ENCODE measurements around the gene KLC1.
"Not testable (repeated sequence)": the region's sequence is repeated elsewhere in the genome, so short reads cannot be mapped to it uniquely, and the experiment has no call there.

The KLC1 gene

GRCh38 chr14:103628684-103629502 is at the start of gene KLC1:
TSS of gene KLC1 (plus strand) at chr14:103629211. CDS start at chr14:103654565, 25,354 bp downstream.
- peak; percentile 79 for DNase-seq (ENCODE audit: low spot score)

GRCh38 chr14:103581206-103581605 is 47.8 kb upstream of the KLC1 start:
- DNase-seq (ENCODE audit: low spot score) = no peak

DNA sequence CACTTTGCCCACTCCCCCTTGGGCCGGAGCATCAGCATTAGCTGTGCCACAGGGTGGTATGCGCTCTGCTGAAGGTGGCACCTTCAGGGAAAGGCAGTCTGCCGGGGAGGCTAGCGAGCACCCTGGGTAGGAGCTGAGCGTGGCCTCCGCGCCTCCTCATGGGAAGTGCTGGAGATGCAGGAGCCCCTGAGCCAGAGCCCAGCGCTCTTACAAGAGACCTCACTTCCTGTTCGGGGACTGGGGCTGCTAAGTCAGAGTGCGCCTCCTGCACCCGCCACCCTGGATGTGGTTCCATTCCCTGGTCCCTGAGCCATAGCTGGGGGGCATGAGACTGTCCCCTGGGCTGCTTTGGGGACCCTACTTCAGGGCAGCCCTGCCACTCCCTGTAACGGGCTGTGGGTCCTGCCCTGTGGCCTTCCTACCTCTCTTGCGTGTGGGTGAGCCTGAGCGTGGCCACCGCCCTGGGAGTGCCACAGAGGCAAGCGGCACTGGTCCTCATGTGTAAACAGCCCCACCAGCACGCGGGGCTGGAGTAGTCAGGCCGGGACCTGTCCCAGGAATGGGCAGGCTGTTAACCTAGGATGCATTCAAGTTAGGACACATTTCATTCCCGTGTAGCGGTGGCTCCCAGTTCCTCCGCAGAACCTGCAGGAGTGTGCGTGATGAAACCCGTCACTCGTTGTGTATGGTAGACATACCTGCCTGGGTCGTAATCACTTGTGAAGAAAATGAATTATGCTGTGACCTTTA is 46.9 kb upstream of the KLC1 start:
- no peak for DNase-seq (ENCODE audit: low spot score)

- DNase-seq (ENCODE audit: low spot score) = no peak
These were observed 44.6 kb upstream of the KLC1 start for GRCh38 chr14:103584326-103584915.

- DNase-seq (ENCODE audit: low spot score) = no peak
These were observed 35.4 kb upstream of the KLC1 start for GRCh38 chr14:103593577-103593976.

DNA sequence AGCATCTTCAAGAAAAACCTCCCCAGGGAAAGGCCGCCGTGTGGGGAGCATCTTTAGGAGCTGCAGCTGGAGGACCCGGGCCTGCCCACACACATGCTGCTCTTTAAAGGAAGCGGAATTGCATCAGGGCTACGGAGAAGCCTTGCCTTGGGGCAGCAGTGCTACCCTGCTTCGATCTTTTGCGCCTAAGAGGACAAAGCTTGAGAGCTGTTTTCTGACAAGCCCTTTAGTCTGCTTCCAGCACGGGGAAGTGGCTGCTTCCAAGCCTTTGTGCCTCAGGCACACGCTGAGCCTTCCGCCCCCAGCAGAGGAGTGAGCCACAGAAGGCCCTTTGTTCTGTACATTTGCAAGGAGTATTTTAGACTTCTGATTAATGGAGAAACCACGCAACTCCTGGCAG is 34.7 kb upstream of the KLC1 start:
- DNase-seq (ENCODE audit: low spot score) = no peak

DNA sequence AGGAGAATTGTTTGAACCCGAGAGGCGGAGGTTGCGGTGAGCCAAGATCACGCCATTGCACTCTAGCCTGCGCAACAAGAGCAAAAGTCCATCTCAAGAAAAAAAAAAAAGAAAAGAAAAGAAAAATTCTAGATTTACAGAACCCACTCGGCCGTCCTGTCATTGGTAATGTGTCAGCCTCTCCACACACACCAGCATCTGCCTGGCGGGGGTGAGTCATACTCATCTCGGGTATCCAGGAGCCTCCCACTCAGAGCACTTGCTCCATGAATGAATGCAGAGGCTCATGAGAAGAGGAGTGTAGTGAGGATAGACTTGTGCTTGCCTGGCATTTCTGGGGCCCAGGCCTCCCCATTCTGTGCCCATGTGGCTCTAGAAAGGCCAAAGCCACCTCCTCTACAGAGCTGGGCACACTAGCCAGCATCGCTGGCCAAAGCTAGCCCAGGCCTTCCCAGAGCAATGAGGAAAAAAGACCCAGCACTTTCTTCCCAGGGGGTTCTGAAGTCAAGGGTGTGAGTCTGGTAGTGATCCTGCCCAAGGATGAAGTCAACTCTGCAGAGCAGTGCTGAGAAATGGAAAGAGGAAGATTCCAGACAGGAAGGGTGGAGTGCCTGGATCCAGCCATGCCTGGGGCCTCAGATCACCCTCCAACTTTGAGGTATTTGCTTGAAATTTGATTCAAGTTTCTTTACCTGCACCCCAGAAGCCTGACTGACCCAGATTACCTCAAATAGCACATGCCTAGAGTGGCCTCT is 31.2 kb upstream of the KLC1 start:
- DNase-seq (ENCODE audit: low spot score) = no peak

GRCh38 chr14:103600503-103600902 is 28.5 kb upstream of the KLC1 start:
- no peak for DNase-seq (ENCODE audit: low spot score)

DNA sequence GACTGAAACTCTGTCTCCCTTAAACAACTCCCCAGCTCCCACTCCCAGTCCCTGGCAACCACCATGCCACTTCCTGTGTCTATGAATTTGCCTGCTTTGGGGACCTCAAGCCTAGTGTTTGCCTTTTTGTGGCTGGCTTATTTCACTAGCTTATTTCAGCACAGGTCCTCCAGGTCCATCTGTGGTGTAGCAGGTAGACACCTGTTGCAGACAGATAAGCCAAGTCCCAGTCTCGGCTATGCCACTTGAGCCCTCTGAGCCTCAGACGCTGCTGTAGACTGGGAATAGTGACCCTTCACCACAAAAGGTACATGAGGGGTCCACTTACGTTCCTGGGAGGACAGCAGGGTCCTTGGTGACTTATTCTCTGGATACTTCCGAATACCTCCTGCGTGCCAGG is 24.4 kb upstream of the KLC1 start:
- no peak for DNase-seq (ENCODE audit: low spot score)

DNA sequence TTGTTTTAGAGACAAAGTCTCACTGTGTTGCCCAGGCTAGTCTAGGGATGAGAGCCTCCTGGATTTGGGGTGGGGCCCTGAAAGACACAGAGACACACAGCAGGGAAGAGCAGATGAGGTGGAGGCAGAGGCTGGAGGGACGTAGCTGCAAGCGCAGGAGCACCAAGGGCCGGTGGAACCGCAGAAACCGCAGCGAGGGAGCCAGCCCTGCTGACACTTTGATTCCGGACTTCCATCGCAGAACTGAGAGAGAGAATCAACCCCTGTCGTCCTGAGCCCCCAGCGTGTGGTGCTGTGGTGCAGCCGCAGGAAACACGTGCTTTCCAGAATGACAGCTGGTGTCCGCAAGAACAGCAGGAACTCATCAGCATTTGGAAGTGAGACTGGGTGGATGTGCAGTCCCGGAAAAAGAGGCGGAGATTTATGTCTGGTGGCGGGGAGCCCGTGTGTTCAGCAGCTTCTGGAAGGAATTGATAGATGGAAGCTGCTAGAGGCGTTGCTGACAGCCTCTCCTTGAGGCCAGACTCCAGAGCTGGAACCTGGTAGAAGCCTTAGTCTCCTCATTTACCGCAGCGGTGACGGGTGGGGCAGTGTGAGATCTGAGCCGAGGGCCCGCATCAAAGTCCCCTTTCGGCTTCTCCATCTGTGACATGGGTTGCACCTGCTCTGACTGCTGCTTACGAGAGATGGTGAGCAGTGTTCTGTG is 21.9 kb upstream of the KLC1 start:
- DNase-seq (ENCODE audit: low spot score) = peak; percentile 54

DNA sequence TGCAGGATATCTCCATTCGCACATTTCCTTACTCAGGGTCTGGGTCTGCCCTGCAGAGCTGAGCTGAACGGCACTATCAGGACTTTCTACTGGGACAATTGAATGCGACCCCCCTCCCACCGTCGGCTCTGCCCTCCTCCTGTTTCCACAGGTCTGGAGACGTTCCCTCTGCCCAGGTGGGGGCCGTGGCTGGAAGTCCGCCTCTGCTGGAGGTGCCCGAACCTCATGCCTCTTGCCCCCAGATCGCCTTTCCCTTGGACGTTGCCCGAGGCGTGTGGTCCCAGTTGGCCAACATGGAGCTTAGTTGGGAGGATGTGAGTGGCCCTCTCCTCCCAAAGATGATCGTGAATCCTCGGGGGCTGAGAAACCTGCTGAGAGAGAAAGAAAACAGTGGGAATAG is 21.2 kb upstream of the KLC1 start:
- DNase-seq (ENCODE audit: low spot score) = no peak

DNA sequence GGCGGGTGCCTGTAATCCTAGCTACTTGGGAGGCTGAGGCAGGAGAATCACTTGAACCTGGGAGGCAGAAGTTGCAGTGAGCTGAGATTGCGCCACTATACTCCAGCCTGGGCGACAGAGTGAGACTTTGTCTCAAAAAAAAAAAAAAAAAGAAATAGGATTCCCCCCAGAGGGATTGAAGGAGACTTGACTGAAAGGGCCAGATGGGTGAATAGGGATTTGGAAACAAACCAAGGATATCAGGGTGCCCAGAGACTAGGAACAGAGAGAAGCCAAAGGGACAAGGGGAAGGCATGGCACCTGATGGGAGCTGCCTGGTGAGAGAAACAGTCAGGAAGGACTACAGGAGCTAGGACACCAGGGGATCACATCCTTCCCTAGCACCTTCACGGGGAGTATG is 19.9 kb upstream of the KLC1 start:
- not testable (repeated sequence) for DNase-seq (ENCODE audit: low spot score)

DNA sequence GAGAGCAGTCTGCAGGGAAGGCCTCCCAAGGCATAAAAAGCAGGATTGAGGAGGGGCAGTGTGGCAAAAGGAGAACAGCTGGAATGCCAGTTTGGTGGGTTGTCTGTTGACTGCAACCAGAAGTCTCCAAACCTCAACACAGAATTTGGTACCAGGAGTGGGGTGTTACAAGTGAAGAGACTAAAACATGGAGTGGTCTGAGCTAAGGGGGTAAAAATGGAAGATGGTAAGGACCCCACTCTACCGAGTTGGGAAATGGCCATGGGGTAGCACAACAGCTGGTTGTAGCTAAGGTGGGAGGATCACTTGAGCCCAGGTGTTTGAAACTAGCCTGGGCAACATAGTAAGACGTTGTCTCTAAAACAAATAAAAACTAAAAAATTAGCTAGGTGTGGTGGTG is 17.8 kb upstream of the KLC1 start:
- no peak for DNase-seq (ENCODE audit: low spot score)

DNA sequence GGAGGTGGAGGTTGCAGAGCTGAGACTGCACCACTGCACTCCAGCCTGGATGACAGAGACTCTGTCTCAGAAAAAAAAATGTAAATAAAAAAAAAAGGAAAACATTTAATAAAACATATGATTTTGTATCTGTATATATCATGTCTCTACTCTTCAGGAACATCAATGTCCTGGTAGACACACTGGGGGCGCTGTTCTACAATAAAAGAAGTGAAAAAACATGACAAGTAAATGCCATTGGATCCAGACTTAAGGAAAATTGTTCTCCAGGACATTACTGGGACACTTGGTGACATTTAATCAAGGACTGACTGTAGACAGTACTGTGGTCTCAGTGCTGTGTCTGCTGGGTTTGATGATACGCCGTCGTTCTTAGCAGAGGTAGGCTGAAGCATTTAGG is 15.5 kb upstream of the KLC1 start:
- peak; percentile 20 for DNase-seq (ENCODE audit: low spot score)

- DNase-seq (ENCODE audit: low spot score) = no peak
These were observed 12.2 kb upstream of the KLC1 start for GRCh38 chr14:103616635-103617300.

DNA sequence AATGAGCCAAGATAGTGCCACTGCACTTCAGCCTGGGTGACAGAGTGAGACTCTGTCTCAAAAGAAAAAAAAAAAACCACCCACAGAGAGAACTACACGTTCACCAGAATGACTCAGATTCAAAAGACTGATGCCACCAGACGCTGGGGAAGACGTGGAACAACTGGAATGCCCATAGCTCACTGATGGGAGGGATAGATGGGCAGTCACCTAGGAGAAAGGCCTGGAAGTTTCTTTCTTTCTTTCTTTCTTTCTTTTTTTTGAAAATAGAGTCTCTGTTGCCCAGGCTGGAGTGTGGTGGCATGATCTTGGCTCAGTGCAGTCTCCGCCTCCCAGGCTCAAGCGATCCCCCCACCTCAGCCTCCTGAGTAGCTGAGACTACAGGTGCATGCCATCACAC is 10.0 kb upstream of the KLC1 start:
- no peak for DNase-seq (ENCODE audit: low spot score)

GRCh38 chr14:103621860-103622259 is 7.2 kb upstream of the KLC1 start:
- no peak for DNase-seq (ENCODE audit: low spot score)

DNA sequence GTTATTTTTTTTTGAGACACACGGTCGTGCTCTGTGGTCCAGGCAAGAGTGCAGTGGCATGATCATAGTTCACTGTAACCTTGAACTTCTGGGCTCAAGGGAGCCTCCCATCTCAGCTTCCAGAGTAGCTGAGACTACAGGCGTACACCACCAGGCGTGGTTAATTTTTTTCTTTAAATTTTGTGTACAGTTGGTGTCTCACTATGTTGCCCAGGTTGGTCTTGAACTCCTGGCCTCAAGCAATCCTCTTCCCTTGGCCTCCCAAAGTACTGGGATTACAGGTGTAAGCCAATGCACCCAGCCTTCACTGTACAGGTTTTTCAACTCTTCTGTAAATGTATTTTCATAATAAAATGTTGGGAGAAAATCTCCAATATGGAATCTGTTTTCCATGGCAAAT is 5.7 kb upstream of the KLC1 start:
- DNase-seq (ENCODE audit: low spot score) = no peak

DNA sequence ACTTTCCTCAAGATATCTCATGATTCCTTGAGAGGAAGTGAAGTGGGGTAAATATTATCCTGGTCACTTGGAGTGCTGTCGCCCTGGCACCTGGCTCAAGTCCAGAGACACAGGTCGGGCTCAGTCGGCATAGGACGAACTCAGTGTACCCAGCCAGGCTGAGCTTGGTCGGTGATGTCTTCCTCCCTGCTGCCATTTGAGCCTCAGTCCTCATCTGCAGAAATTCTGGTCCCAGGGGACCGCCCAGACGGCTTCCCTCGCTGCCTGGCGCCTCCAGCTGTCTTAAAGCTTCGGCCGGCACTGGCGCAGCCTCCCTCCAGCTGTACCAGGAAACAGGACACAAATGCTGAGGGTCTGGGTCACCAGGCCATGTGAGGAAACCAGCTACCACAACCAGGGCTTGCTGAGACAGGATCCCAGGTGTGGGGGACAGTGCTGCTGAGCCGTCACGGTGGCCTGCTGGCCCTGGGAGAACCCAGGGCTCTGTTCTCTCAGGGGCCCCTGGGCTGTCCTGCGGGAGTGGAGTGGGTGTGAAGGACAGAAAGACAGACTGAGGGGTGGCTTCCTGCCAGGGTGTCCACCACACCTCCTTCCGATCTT is 5.0 kb upstream of the KLC1 start:
- DNase-seq (ENCODE audit: low spot score) = no peak

- no peak for DNase-seq (ENCODE audit: low spot score)
These were observed 4.2 kb upstream of the KLC1 start for GRCh38 chr14:103624860-103625259.

All from CD4-positive, alpha-beta T cell treated with Interleukin-2 at 100 ng/mL for 4 hours (primary cell).